HG03520 (cell line): ENCODE data around the gene SHTN1.

ENCODE experiments used
- ATAC-seq: cut with Tn5 transposase; IDR thresholded peaks from one replicate; pipeline ENCODE4 v1.9.1; 2021; ENCODE audit warnings: mild to moderate bottlenecking, moderate library complexity; ENCODE audit not compliant: unreplicated experiment

Gene SHTN1

GRCh38 chr10:116917481-116917880 is 87.5 kb downstream of the SHTN1 start:
- ATAC-seq = no peak

GRCh38 chr10:116915340-116915739 is 89.6 kb downstream of the SHTN1 start:
- no peak for ATAC-seq

GRCh38 chr10:116913695-116914094 is 91.3 kb downstream of the SHTN1 start:
- ATAC-seq = no peak

- no peak for ATAC-seq
These were observed 92.8 kb downstream of the SHTN1 start for GRCh38 chr10:116912162-116912561.

- ATAC-seq = no peak
These were observed 94.1 kb downstream of the SHTN1 start for GRCh38 chr10:116910910-116911309.

GRCh38 chr10:116909307-116909706 is 95.7 kb downstream of the SHTN1 start:
- no peak for ATAC-seq

GRCh38 chr10:116907245-116907987 is 97.6 kb downstream of the SHTN1 start:
- ATAC-seq = no peak

GRCh38 chr10:116905845-116906210 is 99.2 kb downstream of the SHTN1 start:
- ATAC-seq = no peak

GRCh38 chr10:116899626-116900025 is 105.4 kb downstream of the SHTN1 start:
- no peak for ATAC-seq

- no peak for ATAC-seq
These were observed 111.3 kb downstream of the SHTN1 start for GRCh38 chr10:116893686-116894037.

- ATAC-seq = no peak
These were observed 111.9 kb downstream of the SHTN1 start for GRCh38 chr10:116892907-116893685.

- no peak for ATAC-seq
These were observed 113.8 kb downstream of the SHTN1 start for GRCh38 chr10:116891208-116891607.

- no peak for ATAC-seq
These were observed 115.9 kb downstream of the SHTN1 start for GRCh38 chr10:116889066-116889465.

- ATAC-seq = no peak
These were observed 116.5 kb downstream of the SHTN1 start for GRCh38 chr10:116888380-116889055.

GRCh38 chr10:116886772-116887171 is 118.2 kb downstream of the SHTN1 start:
- no peak for ATAC-seq

- ATAC-seq = no peak
These were observed 122.3 kb downstream of the SHTN1 start for GRCh38 chr10:116882639-116883038.

- no peak for ATAC-seq
These were observed 124.1 kb downstream of the SHTN1 start for GRCh38 chr10:116880716-116881482.

GRCh38 chr10:116879817-116880216 is 125.2 kb downstream of the SHTN1 start:
- ATAC-seq = no peak

GRCh38 chr10:116878123-116878522 is 126.9 kb downstream of the SHTN1 start:
- ATAC-seq = no peak

GRCh38 chr10:116877391-116877790 is 127.6 kb downstream of the SHTN1 start:
- ATAC-seq = no peak

GRCh38 chr10:116875897-116876296 is 129.1 kb downstream of the SHTN1 start:
- no peak for ATAC-seq
